ENCODE results near the gene GPR17. TPM values are rescaled to one million over a fixed set of nuclear protein-coding genes. Genes with fewer than 3 reads are reported as not detected.

The GPR17 gene
- total RNA-seq, 1 donor from 2014 or later = not detected

GRCh38 chr2:127631541-127631996 lies 14.4 kb upstream of the GPR17 start:
- Histone ChIP-seq H3K36me3 (no peaks in the 10 kb centered on the region), H3K9me3 (ENCODE audit: low read depth) (no peaks in the 10 kb centered on the region), H4K20me1 (ENCODE audit: low read depth) (no peaks in the 10 kb centered on the region), H3K4me3 (no peak overlapping the region), H3K4me2 (no peak overlapping the region), H2AFZ (replicated peaks) (no peak overlapping the region), H3K9ac (no peak overlapping the region), H3F3A (ENCODE audit: low read depth) (no peaks in the 10 kb centered on the region), H3K79me2 (ENCODE audit: low read depth) (no peaks in the 10 kb centered on the region), H3K4me1 (no peaks in the 10 kb centered on the region), H3K27ac (no peak overlapping the region), H3K27me3 (no peaks in the 10 kb centered on the region)
- no peak for TF ChIP-seq EZH2phosphoT487 (IDR thresholded peaks at IDR 0.05)
- TF ChIP-seq EZH2 (IDR thresholded peaks at IDR 0.05) = no peak
- TF ChIP-seq CTCF (IDR thresholded peaks at IDR 0.05) = no peak
- Mint-ChIP-seq H3K4me3 (no peak overlapping the region), H3K27ac (peak overlapping the region; percentile 42), H3K4me1 (no peaks in the 10 kb centered on the region), H3K36me3 (no peaks in the 10 kb centered on the region), H3K9me3 (no peaks in the 10 kb centered on the region), H3K27me3 (ENCODE audit: insufficient read depth, low read depth) (peaks cover 2% of the 10 kb centered on the region)
- no peak for DNase-seq (ENCODE audit: low spot score)

GRCh38 chr2:127631997-127632581 lies 13.9 kb upstream of the GPR17 start:
- DNase-seq (ENCODE audit: low spot score) = no peak
- no peak overlapping the region for H3K4me3 Mint-ChIP-seq
- H3K27ac Mint-ChIP-seq = no peak overlapping the region
- Histone ChIP-seq H3K4me1 (no peaks in the 10 kb centered on the region), H2AFZ (replicated peaks) (no peak overlapping the region), H3K36me3 (no peaks in the 10 kb centered on the region), H3K4me2 (no peak overlapping the region), H4K20me1 (ENCODE audit: low read depth) (no peaks in the 10 kb centered on the region), H3K9ac (no peak overlapping the region), H3K79me2 (ENCODE audit: low read depth) (no peaks in the 10 kb centered on the region), H3K27me3 (no peaks in the 10 kb centered on the region), H3K27ac (no peak overlapping the region), H3F3A (ENCODE audit: low read depth) (no peaks in the 10 kb centered on the region), H3K4me3 (no peak overlapping the region), H3K9me3 (ENCODE audit: low read depth) (no peaks in the 10 kb centered on the region)
- no peaks in the 10 kb centered on the region for H3K4me1 Mint-ChIP-seq
- H3K27me3 Mint-ChIP-seq (ENCODE audit: insufficient read depth, low read depth) = peaks cover 2% of the 10 kb centered on the region
- no peaks in the 10 kb centered on the region for H3K36me3 Mint-ChIP-seq
- no peak for TF ChIP-seq EZH2phosphoT487 (IDR thresholded peaks at IDR 0.05)
- no peak for TF ChIP-seq EZH2 (IDR thresholded peaks at IDR 0.05)
- no peak for TF ChIP-seq CTCF (IDR thresholded peaks at IDR 0.05)
- H3K9me3 Mint-ChIP-seq = no peaks in the 10 kb centered on the region

DNA sequence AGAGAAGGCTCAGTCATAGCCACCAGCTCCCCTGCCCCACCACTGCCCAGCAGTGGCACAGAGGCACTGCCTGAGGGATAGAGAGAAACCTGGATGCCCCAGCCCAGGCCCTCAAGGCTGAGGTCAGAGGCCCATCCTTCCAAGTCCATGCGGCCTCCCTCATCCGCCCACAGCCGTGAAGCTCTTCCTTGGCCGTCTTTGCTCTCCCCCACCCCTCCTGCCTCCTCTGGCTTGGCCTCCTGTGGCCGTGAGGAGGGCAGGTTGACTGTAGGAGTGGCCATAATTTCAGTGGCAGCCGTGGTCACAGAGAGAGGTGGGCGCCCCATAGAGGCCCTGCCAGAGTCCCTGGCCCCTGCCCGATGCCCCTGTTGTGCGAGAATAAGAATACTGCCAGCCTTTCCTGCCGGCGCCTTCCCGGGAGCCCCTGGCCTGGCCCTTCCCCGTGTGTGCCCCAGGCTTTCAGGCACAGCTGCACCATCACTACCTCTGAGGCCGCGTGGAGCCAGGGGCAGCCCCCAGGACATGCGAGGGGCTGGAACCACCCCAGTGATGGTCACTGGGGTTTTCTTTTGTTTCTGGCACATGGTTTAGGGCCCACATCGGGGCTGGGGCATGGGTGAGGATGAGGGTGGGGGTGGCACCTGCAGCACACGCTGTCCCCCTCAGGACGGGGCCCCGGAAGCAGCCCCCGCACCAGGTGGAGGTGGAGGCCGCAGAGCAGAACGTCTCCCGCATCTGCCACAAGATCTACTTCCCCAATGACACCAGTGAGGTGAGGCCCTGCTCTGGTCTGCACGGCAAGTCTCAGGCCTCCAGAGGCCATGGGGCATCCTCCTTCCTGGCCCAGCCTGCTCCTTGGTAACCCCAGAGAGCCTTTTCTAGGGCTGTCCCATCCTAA lies 13.1 kb upstream of the GPR17 start:
- Histone ChIP-seq H4K20me1 (ENCODE audit: low read depth) (no peaks in the 10 kb centered on the region), H3F3A (ENCODE audit: low read depth) (no peaks in the 10 kb centered on the region), H3K36me3 (no peaks in the 10 kb centered on the region), H3K79me2 (ENCODE audit: low read depth) (no peaks in the 10 kb centered on the region), H3K27ac (no peak overlapping the region), H3K9ac (no peak overlapping the region), H2AFZ (replicated peaks) (no peak overlapping the region), H3K4me1 (peaks cover under 1% of the 10 kb centered on the region), H3K4me3 (no peak overlapping the region), H3K9me3 (ENCODE audit: low read depth) (no peaks in the 10 kb centered on the region), H3K27me3 (no peaks in the 10 kb centered on the region), H3K4me2 (no peak overlapping the region)
- Mint-ChIP-seq H3K27me3 (ENCODE audit: insufficient read depth, low read depth) (peaks cover 3% of the 10 kb centered on the region), H3K27ac (no peak overlapping the region), H3K4me3 (no peak overlapping the region), H3K4me1 (peaks cover 1% of the 10 kb centered on the region), H3K36me3 (no peaks in the 10 kb centered on the region), H3K9me3 (no peaks in the 10 kb centered on the region)
- DNase-seq (ENCODE audit: low spot score) = no peak
- TF ChIP-seq EZH2 (IDR thresholded peaks at IDR 0.05) = no peak
- no peak for TF ChIP-seq CTCF (IDR thresholded peaks at IDR 0.05)
- no peak for TF ChIP-seq EZH2phosphoT487 (IDR thresholded peaks at IDR 0.05)
